22Rv1 (cell line): ENCODE results near the gene HS6ST3.
"Not testable (repeated sequence)": the region's sequence is repeated elsewhere in the genome, so short reads cannot be mapped to it uniquely, and the experiment has no call there.

Experiments
- H3K27ac ChIP-seq: fragments of 450-650 bp; 2 replicates; pipeline ENCODE4 v1.5.1; 2017
- CTCF ChIP-seq: fragments of 450-650 bp; IDR thresholded peaks from 2 replicates; pipeline ENCODE4 v1.5.1; 2017; ENCODE audit warnings: mild to moderate bottlenecking
- ZFX ChIP-seq: fragments of 450-650 bp; IDR thresholded peaks from 2 replicates; pipeline ENCODE4 v1.6.1; 2017; ENCODE audit warnings: antibody characterized with exemption, borderline replicate concordance

The HS6ST3 gene

DNA sequence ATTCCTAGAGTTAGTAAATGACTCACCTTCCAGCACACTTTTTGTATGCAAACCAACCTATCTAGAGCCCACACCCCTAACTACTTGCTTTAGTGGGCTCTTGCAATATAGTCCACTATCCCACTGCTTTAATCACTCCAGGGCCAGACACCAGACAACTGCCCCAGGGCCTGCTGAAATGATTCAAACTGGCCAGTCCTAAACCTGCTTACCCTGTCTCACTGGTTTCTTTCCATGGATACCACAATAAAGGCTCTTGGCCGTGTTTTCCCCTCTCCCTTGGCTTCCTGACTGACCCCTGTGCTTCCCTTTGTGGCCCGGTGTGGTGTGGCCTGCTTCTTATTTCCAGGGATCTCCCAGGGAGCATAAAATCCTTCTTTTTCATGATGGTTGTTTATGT lies 14.6 kb downstream of the HS6ST3 start:
- H3K27ac ChIP-seq: peak overlapping the region; percentile 40
- TF ChIP-seq CTCF: no peak
- TF ChIP-seq ZFX: no peak

DNA sequence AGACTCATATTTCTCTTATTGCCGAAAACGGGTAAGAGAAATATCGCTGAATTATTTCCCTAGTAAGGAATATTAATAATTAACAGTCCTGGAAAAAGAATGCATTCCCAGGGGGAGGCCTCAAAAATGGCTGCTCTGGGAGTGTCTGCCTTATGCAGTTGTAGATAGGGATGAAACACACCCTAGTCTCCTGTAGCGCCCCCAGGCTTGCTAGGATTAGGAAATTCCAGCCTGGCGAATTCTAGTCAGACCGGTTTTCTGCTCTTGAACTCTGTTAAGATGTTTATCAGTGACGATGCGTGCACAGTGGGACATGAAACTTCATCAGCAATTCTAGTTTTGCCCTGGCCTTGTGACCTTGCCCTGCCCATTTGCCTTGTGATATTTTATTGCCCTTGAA lies 18.2 kb downstream of the HS6ST3 start:
- H3K27ac ChIP-seq: not testable (repeated sequence)

- TF ChIP-seq CTCF: no peak
- TF ChIP-seq ZFX: no peak
- H3K27ac ChIP-seq: no peak overlapping the region
Observed at GRCh38 chr13:96109125-96109524, 19.2 kb downstream of the HS6ST3 start.

DNA sequence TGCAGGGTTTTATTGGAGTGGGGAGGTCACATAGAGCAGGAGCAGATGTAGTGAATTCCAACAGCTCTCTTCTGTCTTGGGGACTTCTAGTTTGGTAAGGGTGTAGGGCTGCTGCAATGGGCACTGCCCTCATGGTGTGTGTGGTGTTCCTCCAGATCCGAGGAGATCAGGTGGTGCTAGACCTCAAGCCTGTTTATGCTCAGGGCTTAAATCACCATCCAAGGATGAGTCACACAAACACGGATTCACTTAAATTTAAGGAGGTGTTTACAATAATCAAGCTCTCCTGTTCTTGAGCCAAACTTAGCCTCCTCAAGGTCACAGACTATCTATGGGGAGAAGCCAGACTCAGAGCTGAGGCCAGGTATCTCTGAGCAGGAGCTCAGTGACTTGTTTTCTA lies 23.0 kb downstream of the HS6ST3 start:
- TF ChIP-seq ZFX: no peak
- no peak for TF ChIP-seq CTCF
- H3K27ac ChIP-seq: no peak overlapping the region

- not testable (repeated sequence) for H3K27ac ChIP-seq
Observed at GRCh38 chr13:96115368-96115767, 25.5 kb downstream of the HS6ST3 start.

DNA sequence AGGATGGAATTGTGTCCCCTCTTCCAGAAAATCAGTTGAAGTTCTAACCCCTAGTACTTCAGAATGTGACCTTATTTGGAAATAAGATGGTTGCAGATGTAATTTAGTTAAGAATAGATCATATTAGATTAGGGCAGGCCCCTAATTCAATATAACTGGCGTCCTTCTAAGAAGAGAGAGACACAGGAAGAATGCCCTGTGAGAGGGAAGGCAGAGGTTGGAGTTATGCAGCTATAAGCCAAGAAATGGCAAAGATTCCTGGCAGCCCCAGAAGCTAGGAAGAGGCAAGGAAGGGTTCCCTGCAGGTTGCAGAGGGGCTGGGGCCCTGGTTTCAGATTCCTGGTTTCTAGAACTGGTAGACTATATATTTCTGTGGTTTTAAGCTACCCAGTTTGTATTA lies 30.0 kb downstream of the HS6ST3 start:
- no peak for TF ChIP-seq ZFX
- H3K27ac ChIP-seq: no peak overlapping the region

- no peak overlapping the region for H3K27ac ChIP-seq
- TF ChIP-seq ZFX (no peak), CTCF (no peak)
Observed at GRCh38 chr13:96130818-96131340, 41.0 kb downstream of the HS6ST3 start.

- TF ChIP-seq CTCF: peak; percentile 52
- TF ChIP-seq ZFX: no peak
- H3K27ac ChIP-seq: no peak overlapping the region
Observed at GRCh38 chr13:96141032-96141431, 51.1 kb downstream of the HS6ST3 start.

GRCh38 chr13:96159725-96160124 lies 69.8 kb downstream of the HS6ST3 start:
- no peak for TF ChIP-seq CTCF
- TF ChIP-seq ZFX: no peak
- H3K27ac ChIP-seq: no peak overlapping the region
